ENCODE results near the gene HTD2.

DNA sequence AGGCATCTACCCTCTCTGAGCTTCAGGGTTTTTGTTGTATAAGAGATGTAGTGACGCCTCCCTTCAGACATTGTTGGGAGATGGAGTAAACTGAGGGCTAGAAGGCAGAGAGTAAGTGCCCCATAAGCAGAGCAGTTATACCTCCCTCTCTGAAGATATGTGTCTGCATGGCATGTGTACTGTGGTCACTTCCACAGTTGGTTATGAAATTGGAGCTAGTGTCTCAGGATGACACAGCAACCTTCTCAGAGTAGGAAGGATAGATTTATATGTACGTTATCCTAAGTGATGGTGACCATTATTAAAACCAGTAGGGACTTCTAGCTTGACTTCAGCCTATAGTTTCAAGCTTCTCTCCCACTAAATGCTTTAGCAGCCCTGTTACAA, 44.3 kb downstream of the HTD2 start:
- TF ChIP-seq JUN (IDR thresholded peaks at IDR 0.05) = no peak
- no peak for TF ChIP-seq RARB (CRISPR knock-in tag; IDR thresholded peaks at IDR 0.05)
- TF ChIP-seq, protein P1, sequence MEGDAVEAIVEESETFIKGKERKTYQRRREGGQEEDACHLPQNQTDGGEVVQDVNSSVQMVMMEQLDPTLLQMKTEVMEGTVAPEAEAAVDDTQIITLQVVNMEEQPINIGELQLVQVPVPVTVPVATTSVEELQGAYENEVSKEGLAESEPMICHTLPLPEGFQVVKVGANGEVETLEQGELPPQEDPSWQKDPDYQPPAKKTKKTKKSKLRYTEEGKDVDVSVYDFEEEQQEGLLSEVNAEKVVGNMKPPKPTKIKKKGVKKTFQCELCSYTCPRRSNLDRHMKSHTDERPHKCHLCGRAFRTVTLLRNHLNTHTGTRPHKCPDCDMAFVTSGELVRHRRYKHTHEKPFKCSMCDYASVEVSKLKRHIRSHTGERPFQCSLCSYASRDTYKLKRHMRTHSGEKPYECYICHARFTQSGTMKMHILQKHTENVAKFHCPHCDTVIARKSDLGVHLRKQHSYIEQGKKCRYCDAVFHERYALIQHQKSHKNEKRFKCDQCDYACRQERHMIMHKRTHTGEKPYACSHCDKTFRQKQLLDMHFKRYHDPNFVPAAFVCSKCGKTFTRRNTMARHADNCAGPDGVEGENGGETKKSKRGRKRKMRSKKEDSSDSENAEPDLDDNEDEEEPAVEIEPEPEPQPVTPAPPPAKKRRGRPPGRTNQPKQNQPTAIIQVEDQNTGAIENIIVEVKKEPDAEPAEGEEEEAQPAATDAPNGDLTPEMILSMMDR (IDR thresholded peaks at IDR 0.05) = no peak
- TF ChIP-seq SREBF2 (IDR thresholded peaks at IDR 0.05) = no peak
- TF ChIP-seq CBX2 (IDR thresholded peaks at IDR 0.05; ENCODE audit: borderline replicate concordance, low read depth) = no peak
- no peak for TF ChIP-seq CEBPB (IDR thresholded peaks at IDR 0.05)
- TF ChIP-seq RFX5 (IDR thresholded peaks at IDR 0.05) = no peak
- no peak for TF ChIP-seq RAD21 (conservative IDR thresholded peaks at IDR 0.05 in 1 of 2, IDR thresholded peaks at IDR 0.05 in 1 of 2)

Measured in A549 (cell line).